Mesodermal cell (in vitro differentiated cells): ENCODE measurements around the gene AKR7A3.

ENCODE experiments used
- H3K27ac ChIP-seq: 2 replicates; pipeline ENCODE4 v1.7.0; 2013; ENCODE audit warnings: mild to moderate bottlenecking, low read depth, low read length, moderate library complexity; ENCODE audit not compliant: severe bottlenecking
- H3K36me3 ChIP-seq: 2 replicates; pipeline ENCODE4 v1.7.1; 2013; ENCODE audit warnings: mild to moderate bottlenecking, low read length, moderate library complexity; ENCODE audit not compliant: control insufficient read depth, insufficient read depth
- H3K4me1 ChIP-seq: one replicate; pipeline ENCODE4 v1.7.1; 2013; ENCODE audit warnings: mild to moderate bottlenecking, low read length; ENCODE audit not compliant: insufficient read depth, control insufficient read depth, poor library complexity, severe bottlenecking
- H3K4me3 ChIP-seq: 2 replicates; pipeline ENCODE4 v1.7.0; 2013; ENCODE audit warnings: low read length, control low read depth, mild to moderate bottlenecking; ENCODE audit not compliant: insufficient read depth, poor library complexity, severe bottlenecking; ENCODE audit errors: extremely low read depth
- H3K9me3 ChIP-seq: 2 replicates; pipeline ENCODE4 v1.7.1; 2013; ENCODE audit warnings: mild to moderate bottlenecking, low read length, moderate library complexity; ENCODE audit not compliant: control insufficient read depth
- WGBS, 2 experiments: methylation state at CpG; one replicate each; pipeline ENCODE4 v1.1.5; 2013; ENCODE audit warnings: missing lambda C conversion rate in 2 of 2; ENCODE audit not compliant: insufficient coverage in 2 of 2; 5-methylcytosine and 5-hydroxymethylcytosine counted together

AKR7A3 gene

GRCh38 chr1:19328486-19328885 lies 39.9 kb upstream of the AKR7A3 start:
- no peak overlapping the region for H3K4me3 ChIP-seq
- 98% methylated on average over 8 to 17 of the region's 18 CpGs for WGBS, 2 experiments

GRCh38 chr1:19327736-19328135 lies 39.2 kb upstream of the AKR7A3 start:
- no peaks in the 10 kb centered on the region for H3K9me3 ChIP-seq
- WGBS, 2 experiments, result 93 to 97% methylated on average over 7 to 9 of the region's 9 CpGs
- no peak overlapping the region for H3K27ac ChIP-seq
- peaks cover 32% of the 10 kb centered on the region for H3K36me3 ChIP-seq
- H3K4me1 ChIP-seq, result no peaks in the 10 kb centered on the region
- no peak overlapping the region for H3K4me3 ChIP-seq

More at GRCh38 chr1:19328486-19328885, 39.9 kb upstream of the AKR7A3 start:
- Histone ChIP-seq H3K36me3 (peaks cover 32% of the 10 kb centered on the region), H3K4me1 (no peaks in the 10 kb centered on the region), H3K9me3 (no peaks in the 10 kb centered on the region), H3K27ac (no peak overlapping the region)

- 93 to 97% methylated on average over 12 to 13 of the region's 16 CpGs for WGBS, 2 experiments
- no peak overlapping the region for H3K27ac ChIP-seq
- H3K9me3 ChIP-seq, result no peaks in the 10 kb centered on the region
- peaks cover 32% of the 10 kb centered on the region for H3K36me3 ChIP-seq
- no peak overlapping the region for H3K4me3 ChIP-seq
- H3K4me1 ChIP-seq, result no peaks in the 10 kb centered on the region
These were observed 38.7 kb upstream of the AKR7A3 start for GRCh38 chr1:19327301-19327700.

- Histone ChIP-seq H3K4me3 (no peak overlapping the region), H3K27ac (no peak overlapping the region), H3K9me3 (no peaks in the 10 kb centered on the region), H3K4me1 (no peaks in the 10 kb centered on the region), H3K36me3 (peaks cover 32% of the 10 kb centered on the region)
- 83 to 91% methylated on average over 5 to 6 of the region's 6 CpGs for WGBS, 2 experiments
These were observed 38.1 kb upstream of the AKR7A3 start for GRCh38 chr1:19326748-19327065.

GRCh38 chr1:19325958-19326747 lies 37.6 kb upstream of the AKR7A3 start:
- Histone ChIP-seq H3K4me3 (no peak overlapping the region), H3K9me3 (no peaks in the 10 kb centered on the region), H3K36me3 (peaks cover 33% of the 10 kb centered on the region), H3K27ac (no peak overlapping the region), H3K4me1 (no peaks in the 10 kb centered on the region)
- 92 to 95% methylated on average over 17 to 31 of the region's 32 CpGs for WGBS, 2 experiments

- H3K4me3 ChIP-seq, result no peak overlapping the region
- 94 to 95% methylated on average over 11 to 19 of the region's 19 CpGs for WGBS, 2 experiments
- peaks cover 39% of the 10 kb centered on the region for H3K36me3 ChIP-seq
- H3K4me1 ChIP-seq, result no peaks in the 10 kb centered on the region
- no peaks in the 10 kb centered on the region for H3K9me3 ChIP-seq
- no peak overlapping the region for H3K27ac ChIP-seq
These were observed 36.9 kb upstream of the AKR7A3 start for GRCh38 chr1:19325368-19325957.

GRCh38 chr1:19324665-19324990 lies 36.1 kb upstream of the AKR7A3 start:
- H3K9me3 ChIP-seq, result no peaks in the 10 kb centered on the region
- H3K4me3 ChIP-seq, result no peak overlapping the region
- H3K27ac ChIP-seq, result no peak overlapping the region
- 94 to 95% methylated on average over 9 of the region's 9 CpGs for WGBS, 2 experiments
- no peaks in the 10 kb centered on the region for H3K4me1 ChIP-seq
- peaks cover 39% of the 10 kb centered on the region for H3K36me3 ChIP-seq

GRCh38 chr1:19323987-19324664 lies 35.6 kb upstream of the AKR7A3 start:
- WGBS, 2 experiments, result 90 to 91% methylated on average over 13 to 22 of the region's 23 CpGs

GRCh38 chr1:19322481-19322880 lies 33.9 kb upstream of the AKR7A3 start:
- H3K4me3 ChIP-seq, result no peak overlapping the region
- 84 to 90% methylated on average over 9 to 10 of the region's 10 CpGs for WGBS, 2 experiments
- H3K36me3 ChIP-seq, result peaks cover 60% of the 10 kb centered on the region
- H3K4me1 ChIP-seq, result no peaks in the 10 kb centered on the region
- no peak overlapping the region for H3K27ac ChIP-seq
- H3K9me3 ChIP-seq, result no peaks in the 10 kb centered on the region

More at GRCh38 chr1:19323987-19324664, 35.6 kb upstream of the AKR7A3 start:
- H3K4me3 ChIP-seq, result no peak overlapping the region
- H3K36me3 ChIP-seq, result peaks cover 44% of the 10 kb centered on the region
- no peaks in the 10 kb centered on the region for H3K4me1 ChIP-seq
- H3K9me3 ChIP-seq, result no peaks in the 10 kb centered on the region
- H3K27ac ChIP-seq, result no peak overlapping the region

- Histone ChIP-seq H3K36me3 (peaks cover 57% of the 10 kb centered on the region), H3K9me3 (no peaks in the 10 kb centered on the region), H3K27ac (no peak overlapping the region), H3K4me1 (peaks cover under 1% of the 10 kb centered on the region), H3K4me3 (no peak overlapping the region)
- WGBS, 2 experiments, result 93 to 95% methylated on average over 2 to 3 of the region's 3 CpGs
These were observed 32.5 kb upstream of the AKR7A3 start for GRCh38 chr1:19321071-19321470.

- 95 to 96% methylated on average over 2 of the region's 3 CpGs for WGBS, 2 experiments
- Histone ChIP-seq H3K27ac (no peak overlapping the region), H3K36me3 (peaks cover 45% of the 10 kb centered on the region), H3K4me3 (no peak overlapping the region), H3K4me1 (peaks cover 9% of the 10 kb centered on the region), H3K9me3 (no peaks in the 10 kb centered on the region)
These were observed 30.6 kb upstream of the AKR7A3 start for GRCh38 chr1:19319196-19319595.
